GM12878 (cell line): ENCODE measurements around the gene DOCK2. TPM values are rescaled to one million over a fixed set of nuclear protein-coding genes. Genes with fewer than 3 reads are reported as not detected.
A peak's percentile ranks its signal among the peaks of the same experiment; 100 is the strongest.

Experiments
- ATAC-seq: fragments of 200-7000 bp; cut with Tn5 transposase; 3 replicates; pipeline ENCODE4 v1.9.1; 2020; ENCODE audit warnings: mild to moderate bottlenecking, moderate library complexity
- BruUV-seq: library from RNA; stranded (reverse); fragments of 400-500 nt; replicated peaks from 2 replicates; lab custom pipeline; 2021; lab: Mats Ljungman, UMichigan
- CTCF ChIA-PET: fragments of 300-600 bp; sonication (Branson Sonifier 250); formaldehyde crosslinking; extraction: SDS; loops from one replicate; lab custom pipeline; 2021; ENCODE audit warnings: inconsistent platforms; lab: Yijun Ruan, JAX
- POLR2A ChIA-PET: fragments of 350-600 bp; formaldehyde crosslinking; extraction: SDS; loops from one replicate; lab custom pipeline; 2021; ENCODE audit warnings: inconsistent platforms; lab: Charles Lee
- RAD21 ChIA-PET: fragments of 300-600 bp; sonication (Branson Sonifier 250); formaldehyde crosslinking; loops from one replicate; lab custom pipeline; 2023; ENCODE audit warnings: antibody characterized with exemption; ENCODE audit not compliant: unreplicated experiment; lab: Charles Lee
- SMC1A ChIA-PET: fragments of 300-600 bp; sonication (Branson Sonifier 250); formaldehyde crosslinking; loops from one replicate; lab custom pipeline; 2023; ENCODE audit not compliant: unreplicated experiment, uncharacterized antibody; lab: Charles Lee
- DNase-seq: peaks from one replicate; pipeline ENCODE4 v3.0.0-alpha.2; 2011; ENCODE audit warnings: low read depth, low spot score
- FAIRE-seq: peaks from 3 replicates; lab custom pipeline; 2011; peaks lifted over from hg19 to GRCh38; lab: Jason Lieb, UNC
- H2AFZ ChIP-seq: 2 replicates; pipeline ENCODE4 v1.6.0; 2011; ENCODE audit warnings: low read depth, low read length, control low read depth; ENCODE audit not compliant: control insufficient read depth
- H3K27ac ChIP-seq: 2 replicates; pipeline ENCODE4 v1.5.1; 2011; ENCODE audit warnings: control low read depth; ENCODE audit not compliant: control insufficient read depth, insufficient read depth
- H3K27me3 ChIP-seq, 2 experiments: replicated peaks in 1 of 2; 2 replicates each; pipeline versions ENCODE4 v1.6.0 to v1.6.1; 2011; ENCODE audit warnings: low read length in 1 of 2; ENCODE audit not compliant: control insufficient read depth in 2 of 2, insufficient read depth in 2 of 2
- H3K36me3 ChIP-seq, 2 experiments: 2 replicates each; pipeline ENCODE4 v1.5.1; 2011; ENCODE audit warnings: low read length in 1 of 2; ENCODE audit not compliant: control insufficient read depth in 2 of 2, insufficient read depth in 2 of 2
- H3K4me1 ChIP-seq: 2 replicates; pipeline ENCODE4 v1.6.1; 2011; ENCODE audit warnings: mild to moderate bottlenecking, low read length, moderate library complexity, mixed read lengths; ENCODE audit not compliant: control insufficient read depth, insufficient read depth
- H3K4me2 ChIP-seq: 2 replicates; pipeline ENCODE4 v1.6.0; 2011; ENCODE audit warnings: control low read depth; ENCODE audit not compliant: control insufficient read depth, insufficient read depth
- H3K4me3 ChIP-seq: fragments of 200-600 bp; sonication (generic); 2 replicates; pipeline ENCODE4 v1.5.1; 2016
- H3K79me2 ChIP-seq: 2 replicates; pipeline ENCODE4 v1.6.0; 2011; ENCODE audit warnings: low read length; ENCODE audit not compliant: control insufficient read depth, insufficient read depth
- H3K9ac ChIP-seq: 2 replicates; pipeline ENCODE4 v1.8.0; 2011; ENCODE audit warnings: low read length, control low read depth, mixed read lengths; ENCODE audit not compliant: control insufficient read depth, insufficient read depth
- H3K9me3 ChIP-seq: replicated peaks from 3 replicates; pipeline ENCODE4 v1.5.1; 2011; ENCODE audit warnings: mild to moderate bottlenecking, low read length; ENCODE audit not compliant: control insufficient read depth, insufficient read depth
- H4K20me1 ChIP-seq: 2 replicates; pipeline ENCODE4 v1.6.0; 2011; ENCODE audit not compliant: control insufficient read depth, insufficient read depth
- ATF7 ChIP-seq: fragments of 450-650 bp; IDR thresholded peaks from 2 replicates; pipeline ENCODE4 v1.6.1; 2016; ENCODE audit warnings: low read depth, mild to moderate bottlenecking
- CBX5 ChIP-seq: sonication (generic); IDR thresholded peaks from 2 replicates; pipeline ENCODE4 v1.6.1; 2016; ENCODE audit warnings: low read depth, moderate library complexity, mild to moderate bottlenecking, inconsistent platforms
- HDGF ChIP-seq: fragments of 450-650 bp; IDR thresholded peaks from 2 replicates; pipeline ENCODE4 v1.6.1; 2016; ENCODE audit warnings: antibody characterized with exemption
- MEF2B ChIP-seq: fragments of 450-650 bp; IDR thresholded peaks from 2 replicates; pipeline ENCODE4 v1.6.1; 2018; ENCODE audit warnings: mild to moderate bottlenecking, moderate library complexity; ENCODE audit not compliant: partially characterized antibody, poor library complexity, severe bottlenecking
- NFIC ChIP-seq: IDR thresholded peaks from 2 replicates; pipeline ENCODE4 v1.6.1; 2012; ENCODE audit warnings: low read depth, mild to moderate bottlenecking, inconsistent platforms, low read length, moderate library complexity
- NR2F1 ChIP-seq: fragments of 450-650 bp; conservative IDR thresholded peaks from 2 replicates; pipeline ENCODE4 v1.6.1; 2017; ENCODE audit warnings: mild to moderate bottlenecking
- RAD21 ChIP-seq: IDR thresholded peaks from 2 replicates; pipeline ENCODE4 v1.6.1; 2011; ENCODE audit warnings: mild to moderate bottlenecking, low read depth, low read length, moderate library complexity; ENCODE audit not compliant: insufficient read depth
- RB1 ChIP-seq: fragments of 450-650 bp; formaldehyde crosslinking; IDR thresholded peaks from 2 replicates; pipeline ENCODE4 v1.6.1; 2017; ENCODE audit warnings: mild to moderate bottlenecking, borderline replicate concordance
- RUNX3 ChIP-seq: IDR thresholded peaks from 2 replicates; pipeline ENCODE4 v1.6.1; 2012; ENCODE audit warnings: low read length, inconsistent platforms
- SREBF1 ChIP-seq: IDR thresholded peaks from 2 replicates; pipeline ENCODE4 v1.6.1; 2012; ENCODE audit warnings: mild to moderate bottlenecking, low read length
- WGBS: methylation state at CpG from one replicate; pipeline ENCODE4 v1.1.6; 2016; ENCODE audit warnings: low lambda C conversion rate; ENCODE audit not compliant: insufficient replicate concordance, insufficient coverage; ENCODE audit errors: missing lambda C conversion rate; 5-methylcytosine and 5-hydroxymethylcytosine counted together
- in situ Hi-C: fragments of 300-500 bp; cut with MboI; formaldehyde crosslinking; loops from 9 replicates; pipeline ENCODE4 v1.14.3; 2018; ENCODE audit warnings: mixed read lengths
- intact Hi-C: fragments of 100-400 bp; cut with micrococcal nuclease; formaldehyde crosslinking; loops from one replicate; pipeline ENCODE4 v1.14.2; 2022; ENCODE audit not compliant: unreplicated experiment
- polyA plus RNA-seq, 11 experiments: library from polyadenylated mRNA; depleted of rRNA in 4 of 11; unstranded in 6 of 11; stranded (reverse) in 5 of 11; fragments of >200 nt; fragmentation: Nextera tagmentation in 4 of 11; fragmentation: Illumina TruSeq in 1 of 11; extraction: Ambion mirVana in 4 of 11; extraction: Trizol in 1 of 11; gene quantifications; 1 replicate in 1 of 11; 2 replicates in 10 of 11; pipeline versions ENCODE4 v1.2.1 to v1.2.3, GENCODE V29; 2011 to 2016; ENCODE audit warnings: inconsistent platforms in 2 of 11, missing spikeins in 2 of 11, low read depth in 1 of 11
- total RNA-seq, 4 experiments: library from RNA; depleted of rRNA in 3 of 4; stranded (reverse); fragments of >200 nt in 3 of 4; fragmentation: Illumina TruSeq in 1 of 4; extraction: Trizol in 1 of 4; gene quantifications; 2 replicates each; pipeline versions ENCODE4 v1.2.1 to v1.2.3, GENCODE V29; 2013 to 2021
- TF ChIP-seq, protein P1 (sequence below): fragments of 450-650 bp; IDR thresholded peaks from 2 replicates; pipeline ENCODE4 v1.6.1; 2016; ENCODE audit warnings: mild to moderate bottlenecking
- TF ChIP-seq, protein P2 (sequence below): fragments of 450-650 bp; IDR thresholded peaks from 2 replicates; pipeline ENCODE4 v1.6.1; 2017; ENCODE audit warnings: mild to moderate bottlenecking
- TF ChIP-seq, protein P3 (sequence below): IDR thresholded peaks from 2 replicates; pipeline ENCODE4 v1.6.1; 2012; ENCODE audit warnings: mild to moderate bottlenecking, low read depth, low read length
- TF ChIP-seq, protein P4 (sequence below): IDR thresholded peaks from 2 replicates; pipeline ENCODE4 v1.6.1; 2011; ENCODE audit warnings: low read depth, mild to moderate bottlenecking, low read length, moderate library complexity, borderline replicate concordance; ENCODE audit errors: extremely low read depth

DOCK2 gene
- total and polyA plus RNA-seq, 10 of the 15 experiments (the other 5 are each of a cell fraction or from before 2014, with no cell fraction given), result 34.2 to 192 (median 118) TPM

DNA sequence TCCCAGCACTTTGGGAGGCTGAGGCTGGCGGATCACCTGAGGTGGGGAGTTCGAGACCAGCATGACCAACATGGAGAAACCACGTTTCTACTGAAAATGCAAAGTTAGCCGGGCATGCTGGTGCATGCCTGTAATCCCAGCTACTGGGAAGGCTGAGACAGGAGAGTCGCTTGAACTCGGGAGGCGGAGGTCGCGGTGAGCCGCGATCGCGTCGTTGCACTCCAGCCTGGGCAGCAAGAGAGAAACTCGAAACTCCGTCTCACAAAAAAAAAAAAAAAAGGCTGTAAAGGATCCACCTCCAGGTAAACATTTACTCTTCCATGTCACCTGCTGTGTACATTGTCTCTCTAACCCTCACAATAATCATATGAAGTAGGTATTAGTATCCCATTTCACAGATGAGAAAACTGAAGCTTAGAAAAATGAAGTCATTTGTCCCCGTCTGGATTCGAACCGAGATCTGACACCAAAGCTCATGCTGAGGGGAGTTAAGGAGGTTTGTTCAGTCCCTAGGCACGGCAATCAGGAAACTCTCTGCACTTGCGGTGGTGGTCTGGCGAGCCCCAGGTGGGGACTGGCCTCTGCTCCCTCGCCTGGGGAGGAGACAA lies 494 bp upstream of the DOCK2 start:
- CTCF ChIA-PET, result interaction anchor here (0.6 to 2.0 kb wide), 6 partner anchors 12 to 649 kb away, joined by 3 to 5 read pairs (median 4); no protein-coding TSS in a partner anchor
- TF ChIP-seq RUNX3 (0 out of 2 replicates have a peak, but pooled peaks have one; percentile 19), SREBF1 (no peak), CBX5 (no peak), RAD21 (no peak), NR2F1 (no peak), HDGF (no peak; the same call in 1 of the 2 replicates), RB1 (no peak), NFIC (no peak), ATF7 (peak; percentile 60; the same call in 1 of the 2 replicates), MEF2B (peak; percentile 9)
- TF ChIP-seq, protein P1, sequence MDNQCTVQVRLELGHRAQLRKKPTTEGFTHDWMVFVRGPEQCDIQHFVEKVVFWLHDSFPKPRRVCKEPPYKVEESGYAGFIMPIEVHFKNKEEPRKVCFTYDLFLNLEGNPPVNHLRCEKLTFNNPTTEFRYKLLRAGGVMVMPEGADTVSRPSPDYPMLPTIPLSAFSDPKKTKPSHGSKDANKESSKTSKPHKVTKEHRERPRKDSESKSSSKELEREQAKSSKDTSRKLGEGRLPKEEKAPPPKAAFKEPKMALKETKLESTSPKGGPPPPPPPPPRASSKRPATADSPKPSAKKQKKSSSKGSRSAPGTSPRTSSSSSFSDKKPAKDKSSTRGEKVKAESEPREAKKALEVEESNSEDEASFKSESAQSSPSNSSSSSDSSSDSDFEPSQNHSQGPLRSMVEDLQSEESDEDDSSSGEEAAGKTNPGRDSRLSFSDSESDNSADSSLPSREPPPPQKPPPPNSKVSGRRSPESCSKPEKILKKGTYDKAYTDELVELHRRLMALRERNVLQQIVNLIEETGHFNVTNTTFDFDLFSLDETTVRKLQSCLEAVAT, result peak; percentile 81; the same call in 1 of the 2 replicates
- TF ChIP-seq, protein P2, sequence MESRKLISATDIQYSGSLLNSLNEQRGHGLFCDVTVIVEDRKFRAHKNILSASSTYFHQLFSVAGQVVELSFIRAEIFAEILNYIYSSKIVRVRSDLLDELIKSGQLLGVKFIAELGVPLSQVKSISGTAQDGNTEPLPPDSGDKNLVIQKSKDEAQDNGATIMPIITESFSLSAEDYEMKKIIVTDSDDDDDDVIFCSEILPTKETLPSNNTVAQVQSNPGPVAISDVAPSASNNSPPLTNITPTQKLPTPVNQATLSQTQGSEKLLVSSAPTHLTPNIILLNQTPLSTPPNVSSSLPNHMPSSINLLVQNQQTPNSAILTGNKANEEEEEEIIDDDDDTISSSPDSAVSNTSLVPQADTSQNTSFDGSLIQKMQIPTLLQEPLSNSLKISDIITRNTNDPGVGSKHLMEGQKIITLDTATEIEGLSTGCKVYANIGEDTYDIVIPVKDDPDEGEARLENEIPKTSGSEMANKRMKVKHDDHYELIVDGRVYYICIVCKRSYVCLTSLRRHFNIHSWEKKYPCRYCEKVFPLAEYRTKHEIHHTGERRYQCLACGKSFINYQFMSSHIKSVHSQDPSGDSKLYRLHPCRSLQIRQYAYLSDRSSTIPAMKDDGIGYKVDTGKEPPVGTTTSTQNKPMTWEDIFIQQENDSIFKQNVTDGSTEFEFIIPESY, result peak; percentile 75; the same call in 1 of the 2 replicates
- TF ChIP-seq, protein P3, sequence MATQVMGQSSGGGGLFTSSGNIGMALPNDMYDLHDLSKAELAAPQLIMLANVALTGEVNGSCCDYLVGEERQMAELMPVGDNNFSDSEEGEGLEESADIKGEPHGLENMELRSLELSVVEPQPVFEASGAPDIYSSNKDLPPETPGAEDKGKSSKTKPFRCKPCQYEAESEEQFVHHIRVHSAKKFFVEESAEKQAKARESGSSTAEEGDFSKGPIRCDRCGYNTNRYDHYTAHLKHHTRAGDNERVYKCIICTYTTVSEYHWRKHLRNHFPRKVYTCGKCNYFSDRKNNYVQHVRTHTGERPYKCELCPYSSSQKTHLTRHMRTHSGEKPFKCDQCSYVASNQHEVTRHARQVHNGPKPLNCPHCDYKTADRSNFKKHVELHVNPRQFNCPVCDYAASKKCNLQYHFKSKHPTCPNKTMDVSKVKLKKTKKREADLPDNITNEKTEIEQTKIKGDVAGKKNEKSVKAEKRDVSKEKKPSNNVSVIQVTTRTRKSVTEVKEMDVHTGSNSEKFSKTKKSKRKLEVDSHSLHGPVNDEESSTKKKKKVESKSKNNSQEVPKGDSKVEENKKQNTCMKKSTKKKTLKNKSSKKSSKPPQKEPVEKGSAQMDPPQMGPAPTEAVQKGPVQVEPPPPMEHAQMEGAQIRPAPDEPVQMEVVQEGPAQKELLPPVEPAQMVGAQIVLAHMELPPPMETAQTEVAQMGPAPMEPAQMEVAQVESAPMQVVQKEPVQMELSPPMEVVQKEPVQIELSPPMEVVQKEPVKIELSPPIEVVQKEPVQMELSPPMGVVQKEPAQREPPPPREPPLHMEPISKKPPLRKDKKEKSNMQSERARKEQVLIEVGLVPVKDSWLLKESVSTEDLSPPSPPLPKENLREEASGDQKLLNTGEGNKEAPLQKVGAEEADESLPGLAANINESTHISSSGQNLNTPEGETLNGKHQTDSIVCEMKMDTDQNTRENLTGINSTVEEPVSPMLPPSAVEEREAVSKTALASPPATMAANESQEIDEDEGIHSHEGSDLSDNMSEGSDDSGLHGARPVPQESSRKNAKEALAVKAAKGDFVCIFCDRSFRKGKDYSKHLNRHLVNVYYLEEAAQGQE, result no peak
- TF ChIP-seq, protein P4, sequence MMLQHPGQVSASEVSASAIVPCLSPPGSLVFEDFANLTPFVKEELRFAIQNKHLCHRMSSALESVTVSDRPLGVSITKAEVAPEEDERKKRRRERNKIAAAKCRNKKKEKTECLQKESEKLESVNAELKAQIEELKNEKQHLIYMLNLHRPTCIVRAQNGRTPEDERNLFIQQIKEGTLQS, result no peak

More for the DNA sequence above, 494 bp upstream of the DOCK2 start:
- Histone ChIP-seq H3K79me2 (peaks cover 50% of the 10 kb centered on the region), H3K4me1 (peaks cover 12% of the 10 kb centered on the region; the same call in 1 of the 2 replicates), H3K27me3 (no peaks in the 10 kb centered on the region), H3K9ac (peak overlapping the region; percentile 98), H3K4me2 (peak overlapping the region; percentile 99), H4K20me1 (peaks cover 4% of the 10 kb centered on the region; the same call in 1 of the 2 replicates), H3K9me3 (peaks cover 4% of the 10 kb centered on the region; the same call in 2 of the 3 replicates), H3K27ac (peak overlapping the region; percentile 98), H3K36me3 (peaks cover 0 to 6% of the 10 kb centered on the region in 2 experiments; a peak in 2 of 4 replicates), H3K4me3 (peak overlapping the region; percentile 89), H2AFZ (peak overlapping the region; percentile 94)
- BruUV-seq, result TSS peak; percentile 82
- in situ Hi-C loops, result no loop called here
- ChIA-PET POLR2A (interaction anchor here (1.1 to 4.6 kb wide), 8 partner anchors 11 to 169 kb away, joined by 4 to 24 read pairs (median 16); partner anchors contain the start of gene SPDL1), RAD21 (interaction anchor here (0.6 to 4.6 kb wide), 9 partner anchors 13 to 169 kb away, joined by 3 to 47 read pairs (median 4); partner anchors contain the start of gene SPDL1), SMC1A (interaction anchor here (1.0 to 4.9 kb wide), 10 partner anchors 10 to 191 kb away, joined by 3 to 36 read pairs (median 8); partner anchors contain the start of gene SPDL1)
- ATAC-seq, result no peak
- no peak for DNase-seq
- FAIRE-seq, result no peak
- intact Hi-C loops, result loop anchor here (1.0 to 2.0 kb wide), 3 partner anchors 20 to 1058 kb away; partner anchors contain the start of gene PANK3
- WGBS, result 48% methylated on average over 15 of the region's 23 CpGs
